Measurements from ENCODE around the gene MAPK4.
"Not testable (repeated sequence)": the region's sequence is repeated elsewhere in the genome, so short reads cannot be mapped to it uniquely, and the experiment has no call there.

DNA sequence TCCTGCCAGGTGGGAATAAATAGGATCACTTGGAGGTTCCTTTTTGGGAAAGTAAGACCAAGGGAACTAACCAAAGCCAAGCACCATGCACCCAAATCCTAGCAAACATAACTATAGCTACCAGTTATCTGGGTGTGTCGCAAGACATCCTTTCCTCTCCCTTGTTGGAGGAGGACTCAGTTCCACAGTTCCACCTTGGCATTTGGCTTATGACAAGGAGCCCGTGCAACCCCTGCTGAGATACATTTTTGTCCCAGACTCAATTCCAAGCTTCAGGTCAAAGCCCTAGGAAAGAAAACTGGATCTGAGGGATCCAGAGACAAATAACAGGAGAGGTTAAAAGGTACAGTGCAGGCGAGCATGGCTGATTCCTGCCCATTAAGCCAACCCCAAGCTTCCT lies 219.1 kb downstream of the MAPK4 start:
- TF ChIP-seq, protein P1, sequence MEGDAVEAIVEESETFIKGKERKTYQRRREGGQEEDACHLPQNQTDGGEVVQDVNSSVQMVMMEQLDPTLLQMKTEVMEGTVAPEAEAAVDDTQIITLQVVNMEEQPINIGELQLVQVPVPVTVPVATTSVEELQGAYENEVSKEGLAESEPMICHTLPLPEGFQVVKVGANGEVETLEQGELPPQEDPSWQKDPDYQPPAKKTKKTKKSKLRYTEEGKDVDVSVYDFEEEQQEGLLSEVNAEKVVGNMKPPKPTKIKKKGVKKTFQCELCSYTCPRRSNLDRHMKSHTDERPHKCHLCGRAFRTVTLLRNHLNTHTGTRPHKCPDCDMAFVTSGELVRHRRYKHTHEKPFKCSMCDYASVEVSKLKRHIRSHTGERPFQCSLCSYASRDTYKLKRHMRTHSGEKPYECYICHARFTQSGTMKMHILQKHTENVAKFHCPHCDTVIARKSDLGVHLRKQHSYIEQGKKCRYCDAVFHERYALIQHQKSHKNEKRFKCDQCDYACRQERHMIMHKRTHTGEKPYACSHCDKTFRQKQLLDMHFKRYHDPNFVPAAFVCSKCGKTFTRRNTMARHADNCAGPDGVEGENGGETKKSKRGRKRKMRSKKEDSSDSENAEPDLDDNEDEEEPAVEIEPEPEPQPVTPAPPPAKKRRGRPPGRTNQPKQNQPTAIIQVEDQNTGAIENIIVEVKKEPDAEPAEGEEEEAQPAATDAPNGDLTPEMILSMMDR (IDR thresholded peaks at IDR 0.05; ENCODE audit: low read length): not testable (repeated sequence)
- not testable (repeated sequence) for TF ChIP-seq EZH2 (IDR thresholded peaks at IDR 0.05; ENCODE audit: borderline replicate concordance, low read length)
